Endodermal cell (in vitro differentiated cells): ENCODE data around the gene ZNF189. TPM values are rescaled to one million over a fixed set of nuclear protein-coding genes. Genes with fewer than 3 reads are reported as not detected.
A peak's percentile ranks its signal among the peaks of the same experiment; 100 is the strongest.

ENCODE experiments used
- DNase-seq: peaks from one replicate; pipeline ENCODE4 v3.0.0-alpha.2; 2017
- H3K27ac ChIP-seq: 2 replicates; pipeline ENCODE4 v1.5.1; 2013; ENCODE audit warnings: mild to moderate bottlenecking, low read depth, low read length, moderate library complexity
- H3K27me3 ChIP-seq: 2 replicates; pipeline ENCODE4 v1.6.1; 2013; ENCODE audit warnings: mild to moderate bottlenecking, low read length, moderate library complexity; ENCODE audit not compliant: insufficient read depth, control insufficient read depth, poor library complexity, severe bottlenecking
- H3K36me3 ChIP-seq: 2 replicates; pipeline ENCODE4 v1.7.0; 2013; ENCODE audit warnings: mild to moderate bottlenecking, low read length, moderate library complexity; ENCODE audit not compliant: control insufficient read depth, insufficient read depth
- H3K4me1 ChIP-seq: one replicate; pipeline ENCODE4 v1.7.0; 2013; ENCODE audit warnings: low read length; ENCODE audit not compliant: control insufficient read depth, insufficient read depth
- H3K4me3 ChIP-seq: 2 replicates; pipeline ENCODE4 v1.5.1; 2013; ENCODE audit warnings: mild to moderate bottlenecking, low read length, moderate library complexity
- H3K9ac ChIP-seq: 2 replicates; pipeline ENCODE4 v1.6.1; 2013; ENCODE audit warnings: mild to moderate bottlenecking, low read length, moderate library complexity; ENCODE audit not compliant: poor library complexity, severe bottlenecking; ENCODE audit errors: extremely low read depth
- H3K9me3 ChIP-seq: 2 replicates; pipeline ENCODE4 v1.6.1; 2013; ENCODE audit warnings: mild to moderate bottlenecking, low read length, moderate library complexity; ENCODE audit not compliant: control insufficient read depth
- H3K27ac Mint-ChIP-seq: 2 replicates; pipeline ENCODE4 v1.8.0; 2020; ENCODE audit warnings: mixed read lengths
- H3K27me3 Mint-ChIP-seq: 2 replicates; pipeline ENCODE4 v1.8.0; 2021; ENCODE audit warnings: mild to moderate bottlenecking, mixed read lengths; ENCODE audit not compliant: insufficient read depth
- H3K36me3 Mint-ChIP-seq: 2 replicates; pipeline ENCODE4 v1.8.0; 2020; ENCODE audit warnings: low read depth, mixed read lengths
- H3K4me1 Mint-ChIP-seq: 2 replicates; pipeline ENCODE4 v1.8.0; 2020; ENCODE audit warnings: mixed read lengths
- H3K4me3 Mint-ChIP-seq: 2 replicates; pipeline ENCODE4 v1.8.0; 2020; ENCODE audit warnings: mild to moderate bottlenecking, moderate library complexity, mixed read lengths
- H3K9me3 Mint-ChIP-seq: 2 replicates; pipeline ENCODE4 v1.8.0; 2020; ENCODE audit warnings: mild to moderate bottlenecking, mixed read lengths
- CTCF ChIP-seq: fragments of 200-600 bp; sonication (generic); conservative IDR thresholded peaks from 2 replicates; pipeline ENCODE4 v1.5.0; 2021; ENCODE audit warnings: antibody characterized with exemption, mild to moderate bottlenecking
- WGBS, 2 experiments: methylation state at CpG; one replicate each; pipeline versions ENCODE4 v1.1.5 to v1.1.7; 2013; ENCODE audit warnings: missing lambda C conversion rate in 2 of 2, mixed read lengths in 1 of 2; ENCODE audit not compliant: insufficient coverage in 1 of 2, insufficient read length in 1 of 2; 5-methylcytosine and 5-hydroxymethylcytosine counted together
- total RNA-seq, 2 donors: library from RNA; stranded (reverse); fragmentation: NEBNext Ultra II Directional in 1 of 2; extraction: Animal tissue kit (Norgen Biotek cat#: 25700) in 1 of 2; gene quantifications; 2 replicates in 1 of 2; 3 replicates in 1 of 2; pipeline ENCODE4 v1.2.1, GENCODE V29; 2021

Gene ZNF189
- total RNA-seq, 2 donors from 2014 or later: 16.0 to 20.5 TPM

GRCh38 chr9:101442318-101442717 lies 43.7 kb downstream of the ZNF189 start:
- no peak for DNase-seq
- Mint-ChIP-seq H3K36me3 (no peaks in the 10 kb centered on the region), H3K27me3 (peaks cover 2% of the 10 kb centered on the region), H3K9me3 (peaks cover 2% of the 10 kb centered on the region), H3K27ac (no peak overlapping the region), H3K4me1 (no peaks in the 10 kb centered on the region), H3K4me3 (no peak overlapping the region)
- Histone ChIP-seq H3K4me1 (no peaks in the 10 kb centered on the region), H3K4me3 (no peak overlapping the region), H3K36me3 (no peaks in the 10 kb centered on the region), H3K27me3 (no peaks in the 10 kb centered on the region), H3K9ac (no peak overlapping the region), H3K9me3 (no peaks in the 10 kb centered on the region), H3K27ac (no peak overlapping the region)
- no peak for TF ChIP-seq CTCF
- 90% methylated on average over 3 of the region's 3 CpGs; no CpG with 5 or more reads in 1 of the 2 experiments for WGBS, 2 experiments

- H3K4me3 ChIP-seq: no peak overlapping the region
- no peak overlapping the region for H3K9ac ChIP-seq
- H3K36me3 ChIP-seq: no peaks in the 10 kb centered on the region
- Mint-ChIP-seq H3K9me3 (peaks cover 2% of the 10 kb centered on the region), H3K4me1 (no peaks in the 10 kb centered on the region), H3K36me3 (no peaks in the 10 kb centered on the region), H3K27me3 (peaks cover 2% of the 10 kb centered on the region), H3K27ac (no peak overlapping the region), H3K4me3 (no peak overlapping the region)
- WGBS, 2 experiments: 88% methylated on average over 3 of the region's 3 CpGs; no CpG with 5 or more reads in 1 of the 2 experiments
- H3K9me3 ChIP-seq: no peaks in the 10 kb centered on the region
- no peaks in the 10 kb centered on the region for H3K27me3 ChIP-seq
- no peaks in the 10 kb centered on the region for H3K4me1 ChIP-seq
- TF ChIP-seq CTCF: no peak
- no peak overlapping the region for H3K27ac ChIP-seq
- no peak for DNase-seq
Observed at GRCh38 chr9:101442736-101443135, 44.1 kb downstream of the ZNF189 start.

GRCh38 chr9:101443364-101443771 lies 44.7 kb downstream of the ZNF189 start:
- TF ChIP-seq CTCF: no peak
- Mint-ChIP-seq H3K36me3 (no peaks in the 10 kb centered on the region), H3K9me3 (peaks cover 2% of the 10 kb centered on the region), H3K27ac (no peak overlapping the region), H3K27me3 (peaks cover 2% of the 10 kb centered on the region), H3K4me1 (no peaks in the 10 kb centered on the region), H3K4me3 (no peak overlapping the region)
- H3K4me1 ChIP-seq: no peaks in the 10 kb centered on the region
- WGBS, 2 experiments: 89 to 94% methylated on average over 6 to 9 of the region's 9 CpGs
- DNase-seq: peak; percentile 59
- H3K27ac ChIP-seq: no peak overlapping the region
- H3K36me3 ChIP-seq: no peaks in the 10 kb centered on the region
- no peaks in the 10 kb centered on the region for H3K27me3 ChIP-seq
- H3K4me3 ChIP-seq: no peak overlapping the region
- H3K9ac ChIP-seq: no peak overlapping the region
- no peaks in the 10 kb centered on the region for H3K9me3 ChIP-seq
